ENCODE measurements around the gene GJC1. TPM values are rescaled to one million over a fixed set of nuclear protein-coding genes. Genes with fewer than 3 reads are reported as not detected.

GJC1 gene
- total and polyA plus RNA-seq, 2 donors (not counting 1 experiment from before 2014, with no cell fraction given) = 33.9 to 97.3 TPM

DNA sequence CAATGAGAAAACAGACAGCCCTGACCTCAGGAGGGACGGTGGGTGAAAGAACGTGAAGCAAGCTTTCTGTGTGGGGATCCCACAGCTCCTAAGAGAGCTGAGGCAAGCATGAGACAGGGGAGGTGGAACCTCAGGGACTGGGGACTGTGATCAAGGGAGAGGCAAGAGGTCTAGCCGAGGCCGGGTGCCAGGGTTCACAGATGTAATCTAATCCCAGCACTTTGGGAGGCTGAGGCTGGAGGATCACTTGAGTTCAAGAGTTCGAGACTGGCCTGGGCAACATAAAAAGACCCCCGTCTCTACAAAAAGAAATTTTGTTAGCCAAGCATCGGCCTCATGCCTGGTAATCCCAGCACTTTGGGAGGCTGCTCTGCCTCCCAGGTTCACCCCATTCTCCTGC lies 75.8 kb downstream of the GJC1 start:
- Histone ChIP-seq H3K9ac (ENCODE audit: insufficient read depth, low read length) (no peak overlapping the region), H3K27ac (ENCODE audit: insufficient read depth, low read length) (no peak overlapping the region), H3K4me3 (replicated peaks in 1 of 4; ENCODE audit: control extremely low read depth in 1 of 4, insufficient read depth in 1 of 4, low read depth in 3 of 4, low read length in 4 of 4) (no peak overlapping the region), H3K9me3 (ENCODE audit: control insufficient read depth, insufficient read depth, low read depth, low read length) (no peaks in the 10 kb centered on the region), H4K20me1 (ENCODE audit: control insufficient read depth, extremely low read depth, insufficient read depth, low read length) (no peaks in the 10 kb centered on the region), H3K79me2 (ENCODE audit: control insufficient read depth, insufficient read depth, low read length) (no peaks in the 10 kb centered on the region), H2AFZ (ENCODE audit: low read length) (no peak overlapping the region), H3K36me3 (ENCODE audit: control insufficient read depth, insufficient read depth, low read length) (peaks cover 7% of the 10 kb centered on the region), H3K27me3 (ENCODE audit: control insufficient read depth, insufficient read depth, low read length) (peaks cover 5% of the 10 kb centered on the region), H3K4me2 (ENCODE audit: extremely low read depth, insufficient read depth, low read length) (no peak overlapping the region), H3K4me1 (ENCODE audit: control insufficient read depth, extremely low read depth, insufficient read depth, low read length) (peaks cover 1% of the 10 kb centered on the region)
- no peak for DNase-seq (ENCODE audit: low read depth in 2 of 2)
- TF ChIP-seq, protein P1, sequence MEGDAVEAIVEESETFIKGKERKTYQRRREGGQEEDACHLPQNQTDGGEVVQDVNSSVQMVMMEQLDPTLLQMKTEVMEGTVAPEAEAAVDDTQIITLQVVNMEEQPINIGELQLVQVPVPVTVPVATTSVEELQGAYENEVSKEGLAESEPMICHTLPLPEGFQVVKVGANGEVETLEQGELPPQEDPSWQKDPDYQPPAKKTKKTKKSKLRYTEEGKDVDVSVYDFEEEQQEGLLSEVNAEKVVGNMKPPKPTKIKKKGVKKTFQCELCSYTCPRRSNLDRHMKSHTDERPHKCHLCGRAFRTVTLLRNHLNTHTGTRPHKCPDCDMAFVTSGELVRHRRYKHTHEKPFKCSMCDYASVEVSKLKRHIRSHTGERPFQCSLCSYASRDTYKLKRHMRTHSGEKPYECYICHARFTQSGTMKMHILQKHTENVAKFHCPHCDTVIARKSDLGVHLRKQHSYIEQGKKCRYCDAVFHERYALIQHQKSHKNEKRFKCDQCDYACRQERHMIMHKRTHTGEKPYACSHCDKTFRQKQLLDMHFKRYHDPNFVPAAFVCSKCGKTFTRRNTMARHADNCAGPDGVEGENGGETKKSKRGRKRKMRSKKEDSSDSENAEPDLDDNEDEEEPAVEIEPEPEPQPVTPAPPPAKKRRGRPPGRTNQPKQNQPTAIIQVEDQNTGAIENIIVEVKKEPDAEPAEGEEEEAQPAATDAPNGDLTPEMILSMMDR (conservative IDR thresholded peaks at IDR 0.05 in 1 of 2, IDR thresholded peaks at IDR 0.05 in 1 of 2; ENCODE audit: low read depth in 1 of 2, low read length in 2 of 2) = no peak
- TF ChIP-seq EZH2 (IDR thresholded peaks at IDR 0.05; ENCODE audit: low read length, missing control alignments) = no peak

- no peak overlapping the region for H3K27ac ChIP-seq (ENCODE audit: insufficient read depth, low read length)
- no peaks in the 10 kb centered on the region for H3K9me3 ChIP-seq (ENCODE audit: control insufficient read depth, insufficient read depth, low read depth, low read length)
- H3K4me3 ChIP-seq (replicated peaks in 1 of 4; ENCODE audit: control extremely low read depth in 1 of 4, insufficient read depth in 1 of 4, low read depth in 3 of 4, low read length in 4 of 4) = no peak overlapping the region
- TF ChIP-seq, protein P1 (conservative IDR thresholded peaks at IDR 0.05 in 1 of 2, IDR thresholded peaks at IDR 0.05 in 1 of 2; ENCODE audit: low read depth in 1 of 2, low read length in 2 of 2) = no peak
- TF ChIP-seq EZH2 (IDR thresholded peaks at IDR 0.05; ENCODE audit: low read length, missing control alignments) = no peak
- H4K20me1 ChIP-seq (ENCODE audit: control insufficient read depth, extremely low read depth, insufficient read depth, low read length) = no peaks in the 10 kb centered on the region
- no peaks in the 10 kb centered on the region for H3K4me1 ChIP-seq (ENCODE audit: control insufficient read depth, extremely low read depth, insufficient read depth, low read length)
- peaks cover 7% of the 10 kb centered on the region for H3K36me3 ChIP-seq (ENCODE audit: control insufficient read depth, insufficient read depth, low read length)
- no peaks in the 10 kb centered on the region for H3K79me2 ChIP-seq (ENCODE audit: control insufficient read depth, insufficient read depth, low read length)
- no peak overlapping the region for H3K4me2 ChIP-seq (ENCODE audit: extremely low read depth, insufficient read depth, low read length)
- no peak overlapping the region for H2AFZ ChIP-seq (ENCODE audit: low read length)
- DNase-seq (ENCODE audit: low read depth in 2 of 2) = no peak
- peaks cover 3% of the 10 kb centered on the region for H3K27me3 ChIP-seq (ENCODE audit: control insufficient read depth, insufficient read depth, low read length)
- no peak overlapping the region for H3K9ac ChIP-seq (ENCODE audit: insufficient read depth, low read length)
Measured at GRCh38 chr17:44752953-44753861, 76.9 kb downstream of the GJC1 start.

DNA sequence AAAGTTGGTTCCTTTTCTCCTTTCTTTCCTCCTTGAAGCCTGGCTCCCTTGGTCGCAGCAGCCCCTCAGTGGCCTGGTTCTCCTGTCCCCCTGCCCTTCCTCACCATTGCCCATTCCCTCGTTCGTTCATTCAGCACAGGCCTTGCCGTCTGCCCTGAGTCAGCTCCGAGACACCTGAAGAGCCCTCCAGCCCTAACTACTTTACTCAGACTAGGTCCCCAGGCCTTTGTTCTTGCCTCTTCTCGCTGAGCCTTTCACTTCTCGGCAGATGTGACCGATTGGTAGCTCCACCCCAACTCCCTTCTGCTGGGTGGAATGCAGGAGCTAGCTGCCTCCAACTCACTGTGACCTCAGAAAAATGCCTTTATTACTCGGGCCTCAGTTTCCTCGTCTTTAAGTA lies 78.3 kb downstream of the GJC1 start:
- Histone ChIP-seq H3K9me3 (ENCODE audit: control insufficient read depth, insufficient read depth, low read depth, low read length) (no peaks in the 10 kb centered on the region), H3K4me2 (ENCODE audit: extremely low read depth, insufficient read depth, low read length) (no peak overlapping the region), H2AFZ (ENCODE audit: low read length) (no peak overlapping the region), H3K27me3 (ENCODE audit: control insufficient read depth, insufficient read depth, low read length) (no peaks in the 10 kb centered on the region), H3K79me2 (ENCODE audit: control insufficient read depth, insufficient read depth, low read length) (no peaks in the 10 kb centered on the region), H3K4me3 (replicated peaks in 1 of 4; ENCODE audit: control extremely low read depth in 1 of 4, insufficient read depth in 1 of 4, low read depth in 3 of 4, low read length in 4 of 4) (no peak overlapping the region), H4K20me1 (ENCODE audit: control insufficient read depth, extremely low read depth, insufficient read depth, low read length) (no peaks in the 10 kb centered on the region), H3K36me3 (ENCODE audit: control insufficient read depth, insufficient read depth, low read length) (peaks cover 7% of the 10 kb centered on the region), H3K4me1 (ENCODE audit: control insufficient read depth, extremely low read depth, insufficient read depth, low read length) (no peaks in the 10 kb centered on the region), H3K9ac (ENCODE audit: insufficient read depth, low read length) (no peak overlapping the region), H3K27ac (ENCODE audit: insufficient read depth, low read length) (no peak overlapping the region)
- TF ChIP-seq, protein P1 (conservative IDR thresholded peaks at IDR 0.05 in 1 of 2, IDR thresholded peaks at IDR 0.05 in 1 of 2; ENCODE audit: low read depth in 1 of 2, low read length in 2 of 2) = no peak
- no peak for TF ChIP-seq EZH2 (IDR thresholded peaks at IDR 0.05; ENCODE audit: low read length, missing control alignments)
- DNase-seq (ENCODE audit: low read depth in 2 of 2) = no peak
